ENCODE results near the gene USP15. TPM values are rescaled to one million over a fixed set of nuclear protein-coding genes. Genes with fewer than 3 reads are reported as not detected.

The USP15 gene
- total RNA-seq, 1 donor from 2014 or later: 87.3 TPM

- Histone ChIP-seq H3K4me3 (no peak overlapping the region), H3K9me3 (no peaks in the 10 kb centered on the region), H3K27me3 (no peaks in the 10 kb centered on the region), H3K27ac (no peak overlapping the region), H3K36me3 (no peaks in the 10 kb centered on the region), H3K4me1 (peaks cover 4% of the 10 kb centered on the region)
- intact Hi-C loops (cut with DNase I): no loop called here
- no peak for DNase-seq
- ATAC-seq: no peak
- no peak for TF ChIP-seq CTCF (IDR thresholded peaks at IDR 0.05)
These were observed 42.6 kb upstream of the USP15 start for GRCh38 chr12:62217466-62218194.

GRCh38 chr12:62221107-62221506 lies 39.1 kb upstream of the USP15 start:
- TF ChIP-seq CTCF (IDR thresholded peaks at IDR 0.05): no peak
- intact Hi-C loops (cut with DNase I): no loop called here
- H3K27ac ChIP-seq: no peak overlapping the region
- H3K9me3 ChIP-seq: no peaks in the 10 kb centered on the region
- H3K4me3 ChIP-seq: no peak overlapping the region
- H3K27me3 ChIP-seq: no peaks in the 10 kb centered on the region
- no peaks in the 10 kb centered on the region for H3K4me1 ChIP-seq
- no peak for ATAC-seq
- H3K36me3 ChIP-seq: no peaks in the 10 kb centered on the region
- DNase-seq: no peak

GRCh38 chr12:62224601-62225000 lies 35.6 kb upstream of the USP15 start:
- intact Hi-C loops (cut with DNase I): no loop called here
- H3K27ac ChIP-seq: no peak overlapping the region
- no peak for DNase-seq
- ATAC-seq: no peak
- H3K9me3 ChIP-seq: no peaks in the 10 kb centered on the region
- no peak for TF ChIP-seq CTCF (IDR thresholded peaks at IDR 0.05)
- no peaks in the 10 kb centered on the region for H3K36me3 ChIP-seq
- no peaks in the 10 kb centered on the region for H3K27me3 ChIP-seq
- H3K4me1 ChIP-seq: no peaks in the 10 kb centered on the region
- no peak overlapping the region for H3K4me3 ChIP-seq

- Histone ChIP-seq H3K27me3 (no peaks in the 10 kb centered on the region), H3K4me1 (no peaks in the 10 kb centered on the region), H3K27ac (no peak overlapping the region), H3K4me3 (no peak overlapping the region), H3K9me3 (no peaks in the 10 kb centered on the region), H3K36me3 (no peaks in the 10 kb centered on the region)
- no peak for TF ChIP-seq CTCF (IDR thresholded peaks at IDR 0.05)
- DNase-seq (no peak), ATAC-seq (no peak)
- intact Hi-C loops (cut with DNase I): no loop called here
These were observed 33.1 kb upstream of the USP15 start for GRCh38 chr12:62227091-62227490.

- Histone ChIP-seq H3K27ac (no peak overlapping the region), H3K36me3 (no peaks in the 10 kb centered on the region), H3K4me3 (no peak overlapping the region), H3K9me3 (no peaks in the 10 kb centered on the region), H3K27me3 (no peaks in the 10 kb centered on the region), H3K4me1 (no peaks in the 10 kb centered on the region)
- ATAC-seq: no peak
- no peak for DNase-seq
- no peak for TF ChIP-seq CTCF (IDR thresholded peaks at IDR 0.05)
- intact Hi-C loops (cut with DNase I): no loop called here
These were observed 29.6 kb upstream of the USP15 start for GRCh38 chr12:62230652-62231051.

Measured in upper lobe of right lung (tissue), 1 donor.